ENCODE results near the gene MAGEC1. TPM values are rescaled to one million over a fixed set of nuclear protein-coding genes. Genes with fewer than 3 reads are reported as not detected.

Gene MAGEC1
- polyA plus RNA-seq, 1 of the 3 experiments (the other 2 are of a cell fraction), result 22.2 TPM

DNA sequence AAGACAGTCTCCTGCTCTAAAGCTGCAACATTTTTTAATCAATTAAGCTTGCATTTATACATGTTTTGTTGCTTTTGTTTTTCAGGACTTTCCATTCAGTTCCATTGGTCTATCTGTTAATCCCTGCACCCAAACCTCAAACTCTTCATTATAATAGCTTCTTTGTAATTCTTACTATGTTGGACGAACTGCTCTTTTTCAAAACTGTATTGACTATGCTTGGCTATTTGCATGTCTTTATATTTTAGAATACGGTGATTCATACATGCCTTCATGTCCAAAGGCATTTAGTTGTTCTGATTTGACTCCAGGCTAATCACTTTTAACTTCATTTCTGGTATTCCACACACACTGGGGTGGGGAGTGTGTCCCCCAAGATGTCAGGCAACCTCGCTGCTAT lies 14.1 kb downstream of the MAGEC1 start:
- Histone ChIP-seq H3F3A (replicated peaks; ENCODE audit: insufficient read depth) (no peaks in the 10 kb centered on the region), H3K79me2 (ENCODE audit: insufficient read depth) (no peaks in the 10 kb centered on the region), H3K27me3 (ENCODE audit: insufficient read depth) (no peaks in the 10 kb centered on the region), H3K4me1 (ENCODE audit: control insufficient read depth in 1 of 2, insufficient read depth in 2 of 2, low read depth in 1 of 2, low read length in 1 of 2) (no peaks in the 10 kb centered on the region), H2AFZ (ENCODE audit: low read depth) (no peak overlapping the region), H3K36me3 (replicated peaks in 1 of 2; ENCODE audit: control insufficient read depth in 1 of 2, insufficient read depth in 2 of 2, low read length in 1 of 2) (no peaks in the 10 kb centered on the region), H4K20me1 (ENCODE audit: insufficient read depth) (no peaks in the 10 kb centered on the region), H3K9ac (no peak overlapping the region), H3K4me2 (no peak overlapping the region), H3K4me3 (ENCODE audit: low read depth in 2 of 2, low read length in 1 of 2) (no peak overlapping the region), H3K27ac (ENCODE audit: low read depth in 2 of 2, low read length in 1 of 2) (no peak overlapping the region), H3K9me2 (no peaks in the 10 kb centered on the region), H3K9me3 (no peaks in the 10 kb centered on the region)
- CTCF ChIA-PET, result no interaction called here
- POLR2A ChIA-PET, result no interaction called here
- TF ChIP-seq SMC3 (IDR thresholded peaks at IDR 0.05; ENCODE audit: low read depth, low read length) (no peak), FOXJ3 (CRISPR knock-in tag; IDR thresholded peaks at IDR 0.05) (no peak), GABPA (IDR thresholded peaks at IDR 0.05; ENCODE audit: low read depth) (no peak), ELF1 (IDR thresholded peaks at IDR 0.05) (no peak), SIN3A (IDR thresholded peaks at IDR 0.05; ENCODE audit: borderline replicate concordance, low read depth, low read length) (no peak), CHD2 (IDR thresholded peaks at IDR 0.05; ENCODE audit: low read length, partially characterized antibody) (no peak), FOSL2 (IDR thresholded peaks at IDR 0.05; ENCODE audit: borderline replicate concordance, low read depth) (no peak), NFIC (IDR thresholded peaks at IDR 0.05; ENCODE audit: borderline replicate concordance) (no peak), FOXM1 (IDR thresholded peaks at IDR 0.05; ENCODE audit: low read depth) (no peak), TAF1 (IDR thresholded peaks at IDR 0.05; ENCODE audit: borderline replicate concordance, low read depth, low read length) (no peak), MEF2A (IDR thresholded peaks at IDR 0.05; ENCODE audit: borderline replicate concordance, low read depth) (no peak), RFX5 (IDR thresholded peaks at IDR 0.05; ENCODE audit: low read length) (no peak), YY1 (IDR thresholded peaks at IDR 0.05; ENCODE audit: low read depth) (no peak), RXRA (IDR thresholded peaks at IDR 0.05; ENCODE audit: borderline replicate concordance, low read depth) (no peak), EZH2phosphoT487 (IDR thresholded peaks at IDR 0.05; ENCODE audit: borderline replicate concordance, low read depth) (no peak)
- TF ChIP-seq, protein P1, sequence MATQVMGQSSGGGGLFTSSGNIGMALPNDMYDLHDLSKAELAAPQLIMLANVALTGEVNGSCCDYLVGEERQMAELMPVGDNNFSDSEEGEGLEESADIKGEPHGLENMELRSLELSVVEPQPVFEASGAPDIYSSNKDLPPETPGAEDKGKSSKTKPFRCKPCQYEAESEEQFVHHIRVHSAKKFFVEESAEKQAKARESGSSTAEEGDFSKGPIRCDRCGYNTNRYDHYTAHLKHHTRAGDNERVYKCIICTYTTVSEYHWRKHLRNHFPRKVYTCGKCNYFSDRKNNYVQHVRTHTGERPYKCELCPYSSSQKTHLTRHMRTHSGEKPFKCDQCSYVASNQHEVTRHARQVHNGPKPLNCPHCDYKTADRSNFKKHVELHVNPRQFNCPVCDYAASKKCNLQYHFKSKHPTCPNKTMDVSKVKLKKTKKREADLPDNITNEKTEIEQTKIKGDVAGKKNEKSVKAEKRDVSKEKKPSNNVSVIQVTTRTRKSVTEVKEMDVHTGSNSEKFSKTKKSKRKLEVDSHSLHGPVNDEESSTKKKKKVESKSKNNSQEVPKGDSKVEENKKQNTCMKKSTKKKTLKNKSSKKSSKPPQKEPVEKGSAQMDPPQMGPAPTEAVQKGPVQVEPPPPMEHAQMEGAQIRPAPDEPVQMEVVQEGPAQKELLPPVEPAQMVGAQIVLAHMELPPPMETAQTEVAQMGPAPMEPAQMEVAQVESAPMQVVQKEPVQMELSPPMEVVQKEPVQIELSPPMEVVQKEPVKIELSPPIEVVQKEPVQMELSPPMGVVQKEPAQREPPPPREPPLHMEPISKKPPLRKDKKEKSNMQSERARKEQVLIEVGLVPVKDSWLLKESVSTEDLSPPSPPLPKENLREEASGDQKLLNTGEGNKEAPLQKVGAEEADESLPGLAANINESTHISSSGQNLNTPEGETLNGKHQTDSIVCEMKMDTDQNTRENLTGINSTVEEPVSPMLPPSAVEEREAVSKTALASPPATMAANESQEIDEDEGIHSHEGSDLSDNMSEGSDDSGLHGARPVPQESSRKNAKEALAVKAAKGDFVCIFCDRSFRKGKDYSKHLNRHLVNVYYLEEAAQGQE (IDR thresholded peaks at IDR 0.05; ENCODE audit: low read depth, low read length), result no peak
- TF ChIP-seq, protein P2, sequence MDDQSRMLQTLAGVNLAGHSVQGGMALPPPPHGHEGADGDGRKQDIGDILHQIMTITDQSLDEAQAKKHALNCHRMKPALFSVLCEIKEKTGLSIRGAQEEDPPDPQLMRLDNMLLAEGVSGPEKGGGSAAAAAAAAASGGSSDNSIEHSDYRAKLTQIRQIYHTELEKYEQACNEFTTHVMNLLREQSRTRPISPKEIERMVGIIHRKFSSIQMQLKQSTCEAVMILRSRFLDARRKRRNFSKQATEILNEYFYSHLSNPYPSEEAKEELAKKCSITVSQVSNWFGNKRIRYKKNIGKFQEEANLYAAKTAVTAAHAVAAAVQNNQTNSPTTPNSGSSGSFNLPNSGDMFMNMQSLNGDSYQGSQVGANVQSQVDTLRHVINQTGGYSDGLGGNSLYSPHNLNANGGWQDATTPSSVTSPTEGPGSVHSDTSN (IDR thresholded peaks at IDR 0.05), result no peak
- TF ChIP-seq, protein P3, sequence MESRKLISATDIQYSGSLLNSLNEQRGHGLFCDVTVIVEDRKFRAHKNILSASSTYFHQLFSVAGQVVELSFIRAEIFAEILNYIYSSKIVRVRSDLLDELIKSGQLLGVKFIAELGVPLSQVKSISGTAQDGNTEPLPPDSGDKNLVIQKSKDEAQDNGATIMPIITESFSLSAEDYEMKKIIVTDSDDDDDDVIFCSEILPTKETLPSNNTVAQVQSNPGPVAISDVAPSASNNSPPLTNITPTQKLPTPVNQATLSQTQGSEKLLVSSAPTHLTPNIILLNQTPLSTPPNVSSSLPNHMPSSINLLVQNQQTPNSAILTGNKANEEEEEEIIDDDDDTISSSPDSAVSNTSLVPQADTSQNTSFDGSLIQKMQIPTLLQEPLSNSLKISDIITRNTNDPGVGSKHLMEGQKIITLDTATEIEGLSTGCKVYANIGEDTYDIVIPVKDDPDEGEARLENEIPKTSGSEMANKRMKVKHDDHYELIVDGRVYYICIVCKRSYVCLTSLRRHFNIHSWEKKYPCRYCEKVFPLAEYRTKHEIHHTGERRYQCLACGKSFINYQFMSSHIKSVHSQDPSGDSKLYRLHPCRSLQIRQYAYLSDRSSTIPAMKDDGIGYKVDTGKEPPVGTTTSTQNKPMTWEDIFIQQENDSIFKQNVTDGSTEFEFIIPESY (IDR thresholded peaks at IDR 0.05; ENCODE audit: borderline replicate concordance, low read depth), result no peak
- TF ChIP-seq, protein P4, sequence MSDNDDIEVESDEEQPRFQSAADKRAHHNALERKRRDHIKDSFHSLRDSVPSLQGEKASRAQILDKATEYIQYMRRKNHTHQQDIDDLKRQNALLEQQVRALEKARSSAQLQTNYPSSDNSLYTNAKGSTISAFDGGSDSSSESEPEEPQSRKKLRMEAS (IDR thresholded peaks at IDR 0.05; ENCODE audit: low read depth), result no peak
- TF ChIP-seq, protein P5, sequence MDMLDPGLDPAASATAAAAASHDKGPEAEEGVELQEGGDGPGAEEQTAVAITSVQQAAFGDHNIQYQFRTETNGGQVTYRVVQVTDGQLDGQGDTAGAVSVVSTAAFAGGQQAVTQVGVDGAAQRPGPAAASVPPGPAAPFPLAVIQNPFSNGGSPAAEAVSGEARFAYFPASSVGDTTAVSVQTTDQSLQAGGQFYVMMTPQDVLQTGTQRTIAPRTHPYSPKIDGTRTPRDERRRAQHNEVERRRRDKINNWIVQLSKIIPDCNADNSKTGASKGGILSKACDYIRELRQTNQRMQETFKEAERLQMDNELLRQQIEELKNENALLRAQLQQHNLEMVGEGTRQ (IDR thresholded peaks at IDR 0.05; ENCODE audit: borderline replicate concordance, low read depth, low read length), result no peak
- 13% methylated on average over 3 of the region's 3 CpGs for WGBS (ENCODE audit: low lambda C conversion rate)
- no peak for DNase-seq

All from SK-N-SH (cell line).